Measurements from ENCODE around the gene ABHD1. TPM values are rescaled to one million over a fixed set of nuclear protein-coding genes. Genes with fewer than 3 reads are reported as not detected.

Gene ABHD1
- total and polyA plus RNA-seq, 12 donors: 0.61 to 6.0 (median 1.5) TPM; not detected in 1

GRCh38 chr2:27094353-27094984 lies 29.1 kb upstream of the ABHD1 start:
- H3K27me3 ChIP-seq: no peaks in the 10 kb centered on the region
- DNase-seq: peak in 1 of 7 donors; percentile 26
- no peak for TF ChIP-seq POLR2A (IDR thresholded peaks at IDR 0.05)
- no peaks in the 10 kb centered on the region for H3K36me3 ChIP-seq (replicated peaks in 1 of 2)
- H3K27ac ChIP-seq: no peak overlapping the region
- H3K9me3 ChIP-seq (replicated peaks in 1 of 3): no peaks in the 10 kb centered on the region
- no peak overlapping the region for H3K4me3 ChIP-seq
- peaks cover 13 to 26% of the 10 kb centered on the region in 2 donors for H3K4me1 ChIP-seq (replicated peaks in 1 of 2)
- WGBS, 4 donors: 93 to 95% (median 95%) methylated on average over 21 to 24 of the region's 24 CpGs
- intact Hi-C loops (cut with DNase I): loop anchor here (10.0 kb wide), 1 partner anchor 180 kb away; the partner anchor contains the start of gene DNAJC5G (in 2 of the 2)

- no peak for TF ChIP-seq POLR2A (IDR thresholded peaks at IDR 0.05)
- TF ChIP-seq, protein P1, sequence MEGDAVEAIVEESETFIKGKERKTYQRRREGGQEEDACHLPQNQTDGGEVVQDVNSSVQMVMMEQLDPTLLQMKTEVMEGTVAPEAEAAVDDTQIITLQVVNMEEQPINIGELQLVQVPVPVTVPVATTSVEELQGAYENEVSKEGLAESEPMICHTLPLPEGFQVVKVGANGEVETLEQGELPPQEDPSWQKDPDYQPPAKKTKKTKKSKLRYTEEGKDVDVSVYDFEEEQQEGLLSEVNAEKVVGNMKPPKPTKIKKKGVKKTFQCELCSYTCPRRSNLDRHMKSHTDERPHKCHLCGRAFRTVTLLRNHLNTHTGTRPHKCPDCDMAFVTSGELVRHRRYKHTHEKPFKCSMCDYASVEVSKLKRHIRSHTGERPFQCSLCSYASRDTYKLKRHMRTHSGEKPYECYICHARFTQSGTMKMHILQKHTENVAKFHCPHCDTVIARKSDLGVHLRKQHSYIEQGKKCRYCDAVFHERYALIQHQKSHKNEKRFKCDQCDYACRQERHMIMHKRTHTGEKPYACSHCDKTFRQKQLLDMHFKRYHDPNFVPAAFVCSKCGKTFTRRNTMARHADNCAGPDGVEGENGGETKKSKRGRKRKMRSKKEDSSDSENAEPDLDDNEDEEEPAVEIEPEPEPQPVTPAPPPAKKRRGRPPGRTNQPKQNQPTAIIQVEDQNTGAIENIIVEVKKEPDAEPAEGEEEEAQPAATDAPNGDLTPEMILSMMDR (IDR thresholded peaks at IDR 0.05): no peak
- DNase-seq: no peak
- intact Hi-C loops (cut with DNase I): loop anchor here (5.0 to 10.0 kb wide), 2 partner anchors 179 to 207 kb away; partner anchors contain the start of gene DNAJC5G (in 2 of the 2)
- no peak overlapping the region for H3K4me3 ChIP-seq
- H3K9me3 ChIP-seq (replicated peaks in 1 of 3): no peaks in the 10 kb centered on the region
- peak overlapping the region in 3 of 5 donors; percentile 52 to 78 (median 58) for H3K27ac ChIP-seq
- no peaks in the 10 kb centered on the region for H3K36me3 ChIP-seq (replicated peaks in 1 of 2)
- no peaks in the 10 kb centered on the region for H3K27me3 ChIP-seq
- WGBS, 4 donors: 65 to 83% (median 70%) methylated on average over 2 of the region's 2 CpGs; no CpG with 5 or more reads in 1 of the 4 donors
- H3K4me1 ChIP-seq (replicated peaks in 1 of 2): peaks cover 13 to 26% of the 10 kb centered on the region in 2 donors
Measured at GRCh38 chr2:27095427-27095744, 28.2 kb upstream of the ABHD1 start.

GRCh38 chr2:27095745-27096651 lies 27.6 kb upstream of the ABHD1 start:
- intact Hi-C loops (cut with DNase I): loop anchor here (5.0 to 10.0 kb wide), 2 partner anchors 179 to 206 kb away; partner anchors contain the start of gene DNAJC5G (in 2 of the 2)
- peak overlapping the region in 3 of 5 donors; percentile 52 to 78 (median 58) for H3K27ac ChIP-seq
- peak; percentile 68 to 85 (median 76) for DNase-seq
- H3K27me3 ChIP-seq: no peaks in the 10 kb centered on the region
- H3K4me1 ChIP-seq (replicated peaks in 1 of 2): peaks cover 13 to 26% of the 10 kb centered on the region in 2 donors
- TF ChIP-seq, protein P1 (IDR thresholded peaks at IDR 0.05): no peak
- no peak for TF ChIP-seq POLR2A (IDR thresholded peaks at IDR 0.05)
- 5 to 21% (median 17%) methylated on average over 7 to 18 of the region's 18 CpGs for WGBS, 4 donors
- H3K9me3 ChIP-seq (replicated peaks in 1 of 3): no peaks in the 10 kb centered on the region
- no peaks in the 10 kb centered on the region for H3K36me3 ChIP-seq (replicated peaks in 1 of 2)
- H3K4me3 ChIP-seq: peak overlapping the region in 2 of 4 donors; percentile 5 to 41

GRCh38 chr2:27096748-27097297 lies 26.8 kb upstream of the ABHD1 start:
- no peak for DNase-seq
- Histone ChIP-seq H3K4me3 (no peak overlapping the region), H3K27ac (peak overlapping the region in 2 of 5 donors; percentile 21 to 52), H3K27me3 (no peaks in the 10 kb centered on the region), H3K36me3 (replicated peaks in 1 of 2) (no peaks in the 10 kb centered on the region), H3K9me3 (replicated peaks in 1 of 3) (no peaks in the 10 kb centered on the region), H3K4me1 (replicated peaks in 1 of 2) (peaks cover 13 to 26% of the 10 kb centered on the region in 2 donors)
- whole genome bisulfite sequencing, 4 donors: 40 to 53% (median 49%) methylated on average over 1 to 3 of the region's 3 CpGs
- intact Hi-C loops (cut with DNase I): loop anchor here (5.0 to 10.0 kb wide), 2 partner anchors 178 to 205 kb away; partner anchors contain the start of gene DNAJC5G (in 2 of the 2)
- no peak for TF ChIP-seq POLR2A (IDR thresholded peaks at IDR 0.05)
- TF ChIP-seq, protein P1 (IDR thresholded peaks at IDR 0.05): no peak

Data from adrenal gland (tissue), 12 donors.